ENCODE data around the gene CLDN6. TPM values are rescaled to one million over a fixed set of nuclear protein-coding genes. Genes with fewer than 3 reads are reported as not detected.
"Not testable (repeated sequence)": the region's sequence is repeated elsewhere in the genome, so short reads cannot be mapped to it uniquely, and the experiment has no call there.

CLDN6 gene
- total and polyA plus RNA-seq, 4 experiments from 2014 or later: not detected

- H3K36me3 ChIP-seq (ENCODE audit: insufficient read depth, low read length); H3K9me3 Mint-ChIP-seq; H3K27ac Mint-ChIP-seq; intact Hi-C loops (cut with micrococcal nuclease); POLR2A ChIA-PET (ENCODE audit: partially characterized antibody); H3K27me3 ChIP-seq (ENCODE audit: insufficient read depth, low read length); H3K9me3 ChIP-seq (ENCODE audit: control insufficient read depth in 1 of 2, low read length in 2 of 2); H3K4me3 ChIP-seq (ENCODE audit: low read length in 2 of 2); DNase-seq; H3K27me3 Mint-ChIP-seq; H3K27ac ChIP-seq (ENCODE audit: low read depth, low read length); H3K4me3 Mint-ChIP-seq: not testable (repeated sequence)
- Mint-ChIP-seq H3K4me1 (peaks cover 31 to 69% (median 45%) of the 10 kb centered on the region in 4 donors), H3K36me3 (peaks cover 4 to 20% of the 10 kb centered on the region in 2 donors)
- CTCF ChIA-PET (ENCODE audit: partially characterized antibody): interaction anchor here (1.7 kb wide), 1 partner anchor 21 kb away, joined by 7 read pairs; no protein-coding TSS in a partner anchor
- H3K4me1 ChIP-seq (ENCODE audit: insufficient read depth, low read length): peaks cover 33% of the 10 kb centered on the region
Measured at GRCh38 chr16:3052571-3053329, 34.8 kb upstream of the CLDN6 start.

- Mint-ChIP-seq H3K36me3 (peaks cover 4 to 16% of the 10 kb centered on the region in 2 donors), H3K27me3 (peaks cover 0 to 3% of the 10 kb centered on the region in 2 donors), H3K9me3 (no peaks in the 10 kb centered on the region), H3K4me3 (no peak overlapping the region), H3K27ac (peak overlapping the region in 2 of 7 donors; percentile 14 to 35), H3K4me1 (peaks cover 29 to 56% (median 37%) of the 10 kb centered on the region in 4 donors)
- Histone ChIP-seq H3K36me3 (ENCODE audit: insufficient read depth, low read length) (no peaks in the 10 kb centered on the region), H3K4me1 (ENCODE audit: insufficient read depth, low read length) (peaks cover 26% of the 10 kb centered on the region), H3K27ac (ENCODE audit: low read depth, low read length) (no peak overlapping the region), H3K4me3 (ENCODE audit: low read length in 2 of 2) (no peak overlapping the region), H3K9me3 (ENCODE audit: control insufficient read depth in 1 of 2, low read length in 2 of 2) (no peaks in the 10 kb centered on the region), H3K27me3 (ENCODE audit: insufficient read depth, low read length) (peaks cover 8% of the 10 kb centered on the region)
- POLR2A ChIA-PET (ENCODE audit: partially characterized antibody): interaction anchor here (0.6 to 2.0 kb wide), 11 partner anchors 9 to 120 kb away, joined by 3 to 7 read pairs (median 4); partner anchors contain the start of genes IL32 and ZNF213
- CTCF ChIA-PET (ENCODE audit: partially characterized antibody): interaction anchor here (1.1 to 2.1 kb wide), 4 partner anchors 20 to 79 kb away, joined by 3 to 11 read pairs (median 7); no protein-coding TSS in a partner anchor
- DNase-seq: no peak
- intact Hi-C loops (cut with micrococcal nuclease): no loop called here
Measured at GRCh38 chr16:3051494-3051893, 33.5 kb upstream of the CLDN6 start.

GRCh38 chr16:3051009-3051408 lies 33.0 kb upstream of the CLDN6 start:
- Mint-ChIP-seq H3K36me3 (peaks cover 4 to 16% of the 10 kb centered on the region in 2 donors), H3K9me3 (no peaks in the 10 kb centered on the region), H3K27ac (peak overlapping the region in 2 of 7 donors; percentile 14 to 66), H3K4me3 (no peak overlapping the region), H3K4me1 (peaks cover 29 to 56% (median 36%) of the 10 kb centered on the region in 4 donors), H3K27me3 (peaks cover 0 to 3% of the 10 kb centered on the region in 2 donors)
- intact Hi-C loops (cut with micrococcal nuclease): no loop called here
- H3K9me3 ChIP-seq (ENCODE audit: control insufficient read depth in 1 of 2, low read length in 2 of 2): no peaks in the 10 kb centered on the region
- DNase-seq: no peak
- POLR2A ChIA-PET (ENCODE audit: partially characterized antibody): interaction anchor here (0.8 to 2.0 kb wide), 11 partner anchors 8 to 121 kb away, joined by 3 to 7 read pairs (median 4); partner anchors contain the start of genes IL32 and ZNF213
- H3K4me1 ChIP-seq (ENCODE audit: insufficient read depth, low read length): peaks cover 24% of the 10 kb centered on the region
- no peak overlapping the region for H3K4me3 ChIP-seq (ENCODE audit: low read length in 2 of 2)
- CTCF ChIA-PET (ENCODE audit: partially characterized antibody): interaction anchor here (0.5 to 2.1 kb wide), 5 partner anchors 19 to 80 kb away, joined by 3 to 11 read pairs (median 7); no protein-coding TSS in a partner anchor
- H3K36me3 ChIP-seq (ENCODE audit: insufficient read depth, low read length): no peaks in the 10 kb centered on the region
- H3K27ac ChIP-seq (ENCODE audit: low read depth, low read length): no peak overlapping the region
- peaks cover 11% of the 10 kb centered on the region for H3K27me3 ChIP-seq (ENCODE audit: insufficient read depth, low read length)

GRCh38 chr16:3050487-3050886 lies 32.5 kb upstream of the CLDN6 start:
- intact Hi-C loops (cut with micrococcal nuclease): no loop called here
- peaks cover 4 to 16% of the 10 kb centered on the region in 2 donors for H3K36me3 Mint-ChIP-seq
- no peaks in the 10 kb centered on the region for H3K9me3 ChIP-seq (ENCODE audit: control insufficient read depth in 1 of 2, low read length in 2 of 2)
- DNase-seq: no peak
- ChIA-PET CTCF (ENCODE audit: partially characterized antibody) (interaction anchor here (0.5 to 2.1 kb wide), 3 partner anchors 22 to 78 kb away, joined by 3 to 11 read pairs (median 7); no protein-coding TSS in a partner anchor), POLR2A (ENCODE audit: partially characterized antibody) (interaction anchor here (1.0 to 2.0 kb wide), 7 partner anchors 17 to 121 kb away, joined by 3 to 7 read pairs (median 3); partner anchors contain the start of gene ZNF213)
- peak overlapping the region in 2 of 7 donors; percentile 1 to 8 for H3K27ac Mint-ChIP-seq
- H3K27ac ChIP-seq (ENCODE audit: low read depth, low read length): no peak overlapping the region
- peaks cover 13% of the 10 kb centered on the region for H3K27me3 ChIP-seq (ENCODE audit: insufficient read depth, low read length)
- peaks cover 26 to 53% (median 32%) of the 10 kb centered on the region in 4 donors for H3K4me1 Mint-ChIP-seq
- H3K4me3 Mint-ChIP-seq: no peak overlapping the region
- peaks cover under 1 to 3% of the 10 kb centered on the region in 2 donors for H3K27me3 Mint-ChIP-seq
- no peaks in the 10 kb centered on the region for H3K36me3 ChIP-seq (ENCODE audit: insufficient read depth, low read length)
- H3K4me3 ChIP-seq (ENCODE audit: low read length in 2 of 2): no peak overlapping the region
- H3K9me3 Mint-ChIP-seq: no peaks in the 10 kb centered on the region
- H3K4me1 ChIP-seq (ENCODE audit: insufficient read depth, low read length): peaks cover 23% of the 10 kb centered on the region

DNA sequence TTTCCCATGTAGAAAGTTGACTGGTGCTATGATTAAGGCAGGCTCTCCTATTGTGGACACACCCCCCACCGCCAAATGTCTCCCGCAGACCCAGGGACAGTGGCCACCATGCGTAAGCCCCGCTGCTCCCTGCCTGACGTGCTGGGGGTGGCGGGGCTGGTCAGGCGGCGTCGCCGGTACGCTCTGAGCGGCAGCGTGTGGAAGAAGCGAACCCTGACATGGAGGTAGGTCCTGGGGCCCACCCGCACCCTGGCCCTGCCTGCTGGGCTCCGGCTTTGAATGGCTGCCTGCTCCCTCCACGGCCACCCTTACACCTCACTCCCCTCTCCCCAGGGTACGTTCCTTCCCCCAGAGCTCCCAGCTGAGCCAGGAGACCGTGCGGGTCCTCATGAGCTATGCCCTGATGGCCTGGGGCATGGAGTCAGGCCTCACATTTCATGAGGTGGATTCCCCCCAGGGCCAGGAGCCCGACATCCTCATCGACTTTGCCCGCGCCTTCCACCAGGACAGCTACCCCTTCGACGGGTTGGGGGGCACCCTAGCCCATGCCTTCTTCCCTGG lies 32.0 kb upstream of the CLDN6 start:
- peaks cover 0 to 13% of the 10 kb centered on the region in 2 donors for H3K36me3 Mint-ChIP-seq
- Histone ChIP-seq H3K36me3 (ENCODE audit: insufficient read depth, low read length) (no peaks in the 10 kb centered on the region), H3K27ac (ENCODE audit: low read depth, low read length) (no peak overlapping the region), H3K4me3 (ENCODE audit: low read length in 2 of 2) (no peak overlapping the region), H3K9me3 (ENCODE audit: control insufficient read depth in 1 of 2, low read length in 2 of 2) (no peaks in the 10 kb centered on the region), H3K4me1 (ENCODE audit: insufficient read depth, low read length) (peaks cover 23% of the 10 kb centered on the region), H3K27me3 (ENCODE audit: insufficient read depth, low read length) (peaks cover 13% of the 10 kb centered on the region)
- ChIA-PET POLR2A (ENCODE audit: partially characterized antibody) (interaction anchor here (0.7 to 3.5 kb wide), 7 partner anchors 9 to 85 kb away, joined by 3 to 27 read pairs (median 3); partner anchors contain the start of gene ZNF213), CTCF (ENCODE audit: partially characterized antibody) (interaction anchor here (1.2 to 2.3 kb wide), 4 partner anchors 18 to 79 kb away, joined by 3 to 11 read pairs (median 9); no protein-coding TSS in a partner anchor)
- H3K4me1 Mint-ChIP-seq: peaks cover 24 to 53% (median 31%) of the 10 kb centered on the region in 4 donors
- no peak overlapping the region for H3K27ac Mint-ChIP-seq
- H3K9me3 Mint-ChIP-seq: no peaks in the 10 kb centered on the region
- H3K4me3 Mint-ChIP-seq: no peak overlapping the region
- peaks cover 5 to 8% of the 10 kb centered on the region in 2 donors for H3K27me3 Mint-ChIP-seq
- intact Hi-C loops (cut with micrococcal nuclease): no loop called here
- DNase-seq: no peak

GRCh38 chr16:3047387-3047720 lies 29.4 kb upstream of the CLDN6 start:
- Histone ChIP-seq H3K27me3 (ENCODE audit: insufficient read depth, low read length) (peaks cover 33% of the 10 kb centered on the region), H3K27ac (ENCODE audit: low read depth, low read length) (no peak overlapping the region), H3K4me1 (ENCODE audit: insufficient read depth, low read length) (peaks cover 22% of the 10 kb centered on the region), H3K9me3 (ENCODE audit: control insufficient read depth in 1 of 2, low read length in 2 of 2) (no peaks in the 10 kb centered on the region), H3K36me3 (ENCODE audit: insufficient read depth, low read length) (no peaks in the 10 kb centered on the region), H3K4me3 (ENCODE audit: low read length in 2 of 2) (no peak overlapping the region)
- peaks cover 0 to 3% of the 10 kb centered on the region in 2 donors for H3K36me3 Mint-ChIP-seq
- peaks cover 16 to 42% (median 24%) of the 10 kb centered on the region in 4 donors for H3K4me1 Mint-ChIP-seq
- H3K27ac Mint-ChIP-seq: no peak overlapping the region
- peaks cover 12 to 17% of the 10 kb centered on the region in 2 donors for H3K27me3 Mint-ChIP-seq
- intact Hi-C loops (cut with micrococcal nuclease): no loop called here
- CTCF ChIA-PET (ENCODE audit: partially characterized antibody): interaction anchor here (1.7 to 2.3 kb wide), 5 partner anchors 12 to 82 kb away, joined by 4 to 10 read pairs (median 6); no protein-coding TSS in a partner anchor
- no peaks in the 10 kb centered on the region for H3K9me3 Mint-ChIP-seq
- no peak for DNase-seq
- POLR2A ChIA-PET (ENCODE audit: partially characterized antibody): interaction anchor here (0.6 to 3.5 kb wide), 9 partner anchors 9 to 82 kb away, joined by 3 to 27 read pairs (median 6); partner anchors contain the start of gene IL32
- H3K4me3 Mint-ChIP-seq: peak overlapping the region in 6 of 8 donors; percentile 25 to 65 (median 40)
